K562 (cell line): ENCODE data around the gene LRRC7.

Experiments
- ATF2 ChIP-seq: sonication (generic); formaldehyde crosslinking; IDR thresholded peaks from 2 replicates; pipeline ENCODE4 v1.8.1; 2022; ENCODE audit warnings: missing genetic modification reagents
- CTCF ChIP-seq, 3 experiments: IDR thresholded peaks in 2 of 3; conservative IDR thresholded peaks in 1 of 3; 2 replicates each; pipeline ENCODE4 v1.5.1; 2011 to 2012; ENCODE audit warnings: low read length in 3 of 3, mild to moderate bottlenecking in 3 of 3, control low read depth in 2 of 3, improper control_type of control experiment in 1 of 3, inconsistent platforms in 1 of 3, low read depth in 1 of 3, mixed read lengths in 1 of 3, moderate library complexity in 1 of 3; ENCODE audit not compliant: insufficient read depth in 2 of 3
- E2F4 ChIP-seq: sonication (generic); formaldehyde crosslinking; IDR thresholded peaks from 2 replicates; pipeline ENCODE4 v1.8.0; 2022; ENCODE audit warnings: mild to moderate bottlenecking, low read depth, missing genetic modification reagents
- ELF4 ChIP-seq: fragments of 450-650 bp; formaldehyde crosslinking; IDR thresholded peaks from 2 replicates; pipeline ENCODE4 v1.4.0; 2022; ENCODE audit warnings: missing genetic modification characterization
- HDAC1 ChIP-seq, 2 experiments: fragments of 450-650 bp; IDR thresholded peaks; 2 replicates each; pipeline ENCODE4 v1.6.1; 2016 to 2017; ENCODE audit warnings: inconsistent platforms in 1 of 2, mild to moderate bottlenecking in 1 of 2, moderate library complexity in 1 of 2
- HDGF ChIP-seq: fragments of 450-650 bp; IDR thresholded peaks from 2 replicates; pipeline ENCODE4 v1.6.1; 2016
- MEF2A ChIP-seq: IDR thresholded peaks from 2 replicates; pipeline ENCODE4 v1.6.1; 2011; ENCODE audit warnings: low read depth, mild to moderate bottlenecking, low read length, moderate library complexity; ENCODE audit not compliant: control insufficient read depth
- SAP30 ChIP-seq: fragments of 200-600 bp; sonication (generic); IDR thresholded peaks from 2 replicates; pipeline ENCODE4 v1.6.1; 2012; ENCODE audit warnings: borderline replicate concordance, low read depth, mild to moderate bottlenecking, moderate library complexity, low read length, control low read depth, inconsistent platforms; ENCODE audit not compliant: insufficient read depth, poor library complexity, severe bottlenecking
- ZBTB11 ChIP-seq, 3 experiments: fragments of 200-800 bp in 1 of 3; fragments of 250-450 bp in 1 of 3; fragments of 450-650 bp in 1 of 3; sonication (Bioruptor Pico) in 1 of 3; sonication (Bioruptor generic) in 1 of 3; formaldehyde crosslinking in 1 of 3; IDR thresholded peaks; 2 replicates each; pipeline versions ENCODE4 v1.6.1 to v1.8.0; 2016 to 2022; ENCODE audit warnings: mild to moderate bottlenecking in 2 of 3, missing genetic modification characterization in 2 of 3, missing compliant biosample characterization in 1 of 3, moderate library complexity in 1 of 3
- ZNF146 ChIP-seq: IDR thresholded peaks from one replicate; pipeline ENCODE4 v1.6.1; 2018; ENCODE audit warnings: missing compliant biosample characterization; ENCODE audit not compliant: unreplicated experiment
- ZNF274 ChIP-seq: IDR thresholded peaks from 2 replicates; pipeline ENCODE4 v1.6.1; 2011; ENCODE audit warnings: low read depth, mild to moderate bottlenecking, low read length, moderate library complexity, borderline replicate concordance
- ZNF384 ChIP-seq: IDR thresholded peaks from 2 replicates; pipeline ENCODE4 v1.6.1; 2012; ENCODE audit warnings: low read depth, low read length, improper control_type of control experiment
- ZNF75A ChIP-seq: fragments of 450-650 bp; formaldehyde crosslinking; IDR thresholded peaks from 2 replicates; pipeline ENCODE4 v1.4.0; 2020; ENCODE audit warnings: mild to moderate bottlenecking

GRCh38 chr1:69824932-69825331 is 257.2 kb downstream of the LRRC7 start:
- TF ChIP-seq HDAC1 (IDR thresholded peaks at IDR 0.05) (no peak), HDGF (no peak), ZNF384 (no peak), ZNF274 (no peak), E2F4 (CRISPR knock-in tag) (no peak), MEF2A (no peak), ZNF75A (no peak), ELF4 (CRISPR knock-in tag) (no peak), ZNF146 (CRISPR knock-in tag) (no peak), CTCF (IDR thresholded peaks at IDR 0.05 in 2 of 3, conservative IDR thresholded peaks at IDR 0.05 in 1 of 3; ENCODE audit: insufficient read depth in 2 of 3, low read depth in 1 of 3, low read length in 3 of 3) (no peak), ATF2 (CRISPR knock-in tag) (no peak), SAP30 (no peak), ZBTB11 (CRISPR knock-in tag; IDR thresholded peaks at IDR 0.05) (no peak)
